NCI-H187 treated with DMSO at 0.1 percent for 48 hours (cell line): ENCODE data around the gene SHISAL2A.

Experiments used
- DNase-seq: peaks from one replicate; lab custom pipeline; 2025; lab: John Stamatoyannopoulos, UW

SHISAL2A gene

GRCh38 chr1:52632732-52633290 lies at the start of gene SHISAL2A:
Gene SHISAL2A, plus strand, starts transcription at chr1:52633168. Its CDS starts 326 bp downstream, at chr1:52633494.
- no peak for DNase-seq

- DNase-seq, result no peak
Observed at GRCh38 chr1:52585474-52585873, 47.5 kb upstream of the SHISAL2A start.

- DNase-seq, result no peak
Observed at GRCh38 chr1:52588027-52588426, 44.9 kb upstream of the SHISAL2A start.

GRCh38 chr1:52588535-52588934 lies 44.4 kb upstream of the SHISAL2A start:
- no peak for DNase-seq

- no peak for DNase-seq
Observed at GRCh38 chr1:52590266-52590665, 42.7 kb upstream of the SHISAL2A start.

GRCh38 chr1:52592637-52593323 lies 40.2 kb upstream of the SHISAL2A start:
- DNase-seq, result no peak

GRCh38 chr1:52593495-52593894 lies 39.5 kb upstream of the SHISAL2A start:
- DNase-seq, result no peak

- no peak for DNase-seq
Observed at GRCh38 chr1:52595061-52595460, 37.9 kb upstream of the SHISAL2A start.

- no peak for DNase-seq
Observed at GRCh38 chr1:52597912-52598311, 35.1 kb upstream of the SHISAL2A start.

- no peak for DNase-seq
Observed at GRCh38 chr1:52598729-52599128, 34.2 kb upstream of the SHISAL2A start.

GRCh38 chr1:52599236-52599635 lies 33.7 kb upstream of the SHISAL2A start:
- no peak for DNase-seq

- no peak for DNase-seq
Observed at GRCh38 chr1:52600533-52601179, 32.3 kb upstream of the SHISAL2A start.

- no peak for DNase-seq
Observed at GRCh38 chr1:52601519-52601918, 31.4 kb upstream of the SHISAL2A start.

- DNase-seq, result no peak
Observed at GRCh38 chr1:52601991-52602855, 30.7 kb upstream of the SHISAL2A start, which contains the start of gene GPX7. Gene GPX7, plus strand, starts transcription at chr1:52602371. Its CDS starts 39 bp downstream, at chr1:52602410.

- DNase-seq, result no peak
Observed at GRCh38 chr1:52602856-52603600, 29.9 kb upstream of the SHISAL2A start.

- DNase-seq, result no peak
Observed at GRCh38 chr1:52603630-52604029, 29.3 kb upstream of the SHISAL2A start.

- DNase-seq, result no peak
Observed at GRCh38 chr1:52604063-52604770, 28.8 kb upstream of the SHISAL2A start.

- DNase-seq, result no peak
Observed at GRCh38 chr1:52613636-52614373, 19.2 kb upstream of the SHISAL2A start.

- no peak for DNase-seq
Observed at GRCh38 chr1:52614671-52615070, 18.3 kb upstream of the SHISAL2A start.

- DNase-seq, result no peak
Observed at GRCh38 chr1:52615489-52616042, 17.4 kb upstream of the SHISAL2A start.
